Activated B cell treated with CpG ODN at 0.5 μM for 24 hours (primary cell): ENCODE results near the gene SMG6. TPM values are rescaled to one million over a fixed set of nuclear protein-coding genes. Genes with fewer than 3 reads are reported as not detected.

ENCODE experiments used
- ATAC-seq: fragments of 200-7000 bp; cut with Tn5 transposase; one replicate; pipeline ENCODE4 v1.10.0; 2021; ENCODE audit warnings: low read depth, mild to moderate bottlenecking, moderate library complexity
- CTCF ChIA-PET: fragments of 350-600 bp; sonication (Branson Sonifier 250); formaldehyde crosslinking; loops from one replicate; lab custom pipeline; 2021; ENCODE audit warnings: antibody characterized with exemption; lab: Charles Lee
- POLR2A ChIA-PET: fragments of 350-600 bp; sonication (Branson Sonifier 250); formaldehyde crosslinking; loops from one replicate; lab custom pipeline; 2021; ENCODE audit warnings: antibody characterized with exemption; lab: Charles Lee
- DNase-seq: peaks from one replicate; pipeline ENCODE4 v3.0.0; 2022
- H3K27ac Mint-ChIP-seq: one replicate; pipeline ENCODE4 v1.8.0; 2020; ENCODE audit warnings: mixed read lengths
- H3K27me3 Mint-ChIP-seq: one replicate; pipeline ENCODE4 v1.8.0; 2021; ENCODE audit warnings: mixed read lengths
- H3K36me3 Mint-ChIP-seq: one replicate; pipeline ENCODE4 v1.8.0; 2021; ENCODE audit warnings: low read depth, mixed read lengths
- H3K4me1 Mint-ChIP-seq: one replicate; pipeline ENCODE4 v1.8.0; 2021; ENCODE audit warnings: mixed read lengths
- H3K4me3 Mint-ChIP-seq: one replicate; pipeline ENCODE4 v1.8.0; 2020; ENCODE audit warnings: mild to moderate bottlenecking, mixed read lengths
- H3K9me3 Mint-ChIP-seq: one replicate; pipeline ENCODE4 v1.8.0; 2020; ENCODE audit warnings: mixed read lengths
- intact Hi-C: fragments of 100-400 bp; cut with micrococcal nuclease; formaldehyde crosslinking; loops from one replicate; pipeline ENCODE4 v1.15.1; 2024
- total RNA-seq: library from RNA; stranded (reverse); gene quantifications from 2 replicates; pipeline ENCODE4 v1.2.3, GENCODE V29; 2022
- TF ChIP-seq, protein P1 (sequence below): fragments of 200-600 bp; IDR thresholded peaks from one replicate; pipeline ENCODE4 v1.8.0; 2022; ENCODE audit warnings: antibody characterized with exemption, mild to moderate bottlenecking

Gene SMG6
- total RNA-seq, 1 donor from 2014 or later: 30.5 TPM

DNA sequence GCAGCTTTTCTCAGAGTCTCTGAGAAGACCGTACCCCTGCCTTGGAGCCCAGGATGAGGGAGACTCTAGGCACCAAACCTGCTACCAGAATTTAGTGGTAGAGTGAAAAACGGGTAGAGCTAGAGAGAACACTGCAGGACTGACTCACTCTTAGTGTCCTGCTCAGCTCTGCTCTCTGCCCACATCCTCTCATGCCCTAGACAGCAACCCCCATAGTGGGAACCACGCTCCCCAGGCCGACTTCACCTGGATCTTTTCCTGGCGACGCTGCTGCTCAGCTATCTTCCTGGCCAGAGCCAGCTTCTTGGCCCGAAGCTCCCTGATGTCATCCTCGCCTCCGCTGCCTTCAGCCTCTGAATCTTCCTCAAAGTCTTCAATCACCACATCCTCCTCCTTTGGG lies 222.0 kb downstream of the SMG6 start:
- H3K27me3 Mint-ChIP-seq: no peaks in the 10 kb centered on the region
- CTCF ChIA-PET: interaction anchor here (2.0 kb wide), 1 partner anchor 27 kb away, joined by 7 read pairs; the partner anchor contains the start of gene HIC1
- H3K36me3 Mint-ChIP-seq: peaks cover 60% of the 10 kb centered on the region
- ATAC-seq (no peak), DNase-seq (no peak)
- no peaks in the 10 kb centered on the region for H3K9me3 Mint-ChIP-seq
- POLR2A ChIA-PET: interaction anchor here (16.3 kb wide), 1 partner anchor 15 kb away, joined by 449 read pairs; the partner anchor contains the start of gene HIC1
- H3K4me3 Mint-ChIP-seq: no peak overlapping the region
- intact Hi-C loops: no loop called here
- no peak overlapping the region for H3K27ac Mint-ChIP-seq
- TF ChIP-seq, protein P1, sequence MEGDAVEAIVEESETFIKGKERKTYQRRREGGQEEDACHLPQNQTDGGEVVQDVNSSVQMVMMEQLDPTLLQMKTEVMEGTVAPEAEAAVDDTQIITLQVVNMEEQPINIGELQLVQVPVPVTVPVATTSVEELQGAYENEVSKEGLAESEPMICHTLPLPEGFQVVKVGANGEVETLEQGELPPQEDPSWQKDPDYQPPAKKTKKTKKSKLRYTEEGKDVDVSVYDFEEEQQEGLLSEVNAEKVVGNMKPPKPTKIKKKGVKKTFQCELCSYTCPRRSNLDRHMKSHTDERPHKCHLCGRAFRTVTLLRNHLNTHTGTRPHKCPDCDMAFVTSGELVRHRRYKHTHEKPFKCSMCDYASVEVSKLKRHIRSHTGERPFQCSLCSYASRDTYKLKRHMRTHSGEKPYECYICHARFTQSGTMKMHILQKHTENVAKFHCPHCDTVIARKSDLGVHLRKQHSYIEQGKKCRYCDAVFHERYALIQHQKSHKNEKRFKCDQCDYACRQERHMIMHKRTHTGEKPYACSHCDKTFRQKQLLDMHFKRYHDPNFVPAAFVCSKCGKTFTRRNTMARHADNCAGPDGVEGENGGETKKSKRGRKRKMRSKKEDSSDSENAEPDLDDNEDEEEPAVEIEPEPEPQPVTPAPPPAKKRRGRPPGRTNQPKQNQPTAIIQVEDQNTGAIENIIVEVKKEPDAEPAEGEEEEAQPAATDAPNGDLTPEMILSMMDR: no peak
- H3K4me1 Mint-ChIP-seq: peaks cover 27% of the 10 kb centered on the region

DNA sequence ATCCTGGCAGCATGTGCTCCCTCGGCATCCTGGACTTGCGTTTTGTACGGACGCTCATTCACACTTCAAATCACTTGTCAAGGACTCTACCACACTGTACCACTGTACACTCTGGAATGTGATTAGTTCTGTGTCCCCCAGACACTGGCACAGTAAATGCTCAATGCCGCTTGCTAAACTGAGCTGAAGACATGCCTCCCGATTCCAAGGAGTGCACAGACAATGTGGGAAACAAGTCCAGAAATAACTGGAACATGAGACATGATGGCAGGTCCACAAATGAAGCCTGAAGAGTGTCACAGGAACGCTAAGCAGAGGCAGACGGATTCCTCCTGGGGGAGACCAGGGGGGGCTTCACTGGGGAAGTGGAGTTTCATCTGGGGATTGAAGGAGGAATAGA lies 226.5 kb downstream of the SMG6 start:
- Mint-ChIP-seq H3K4me1 (peaks cover 11% of the 10 kb centered on the region), H3K4me3 (no peak overlapping the region), H3K27me3 (no peaks in the 10 kb centered on the region), H3K9me3 (no peaks in the 10 kb centered on the region), H3K36me3 (peaks cover 65% of the 10 kb centered on the region), H3K27ac (no peak overlapping the region)
- ATAC-seq (no peak), DNase-seq (no peak)
- CTCF ChIA-PET: no interaction called here
- TF ChIP-seq, protein P1: no peak
- intact Hi-C loops: no loop called here
- POLR2A ChIA-PET: interaction anchor here (0.6 to 24.5 kb wide), 2 partner anchors 11 to 259 kb away, joined by 4 to 449 read pairs; no protein-coding TSS in a partner anchor

DNA sequence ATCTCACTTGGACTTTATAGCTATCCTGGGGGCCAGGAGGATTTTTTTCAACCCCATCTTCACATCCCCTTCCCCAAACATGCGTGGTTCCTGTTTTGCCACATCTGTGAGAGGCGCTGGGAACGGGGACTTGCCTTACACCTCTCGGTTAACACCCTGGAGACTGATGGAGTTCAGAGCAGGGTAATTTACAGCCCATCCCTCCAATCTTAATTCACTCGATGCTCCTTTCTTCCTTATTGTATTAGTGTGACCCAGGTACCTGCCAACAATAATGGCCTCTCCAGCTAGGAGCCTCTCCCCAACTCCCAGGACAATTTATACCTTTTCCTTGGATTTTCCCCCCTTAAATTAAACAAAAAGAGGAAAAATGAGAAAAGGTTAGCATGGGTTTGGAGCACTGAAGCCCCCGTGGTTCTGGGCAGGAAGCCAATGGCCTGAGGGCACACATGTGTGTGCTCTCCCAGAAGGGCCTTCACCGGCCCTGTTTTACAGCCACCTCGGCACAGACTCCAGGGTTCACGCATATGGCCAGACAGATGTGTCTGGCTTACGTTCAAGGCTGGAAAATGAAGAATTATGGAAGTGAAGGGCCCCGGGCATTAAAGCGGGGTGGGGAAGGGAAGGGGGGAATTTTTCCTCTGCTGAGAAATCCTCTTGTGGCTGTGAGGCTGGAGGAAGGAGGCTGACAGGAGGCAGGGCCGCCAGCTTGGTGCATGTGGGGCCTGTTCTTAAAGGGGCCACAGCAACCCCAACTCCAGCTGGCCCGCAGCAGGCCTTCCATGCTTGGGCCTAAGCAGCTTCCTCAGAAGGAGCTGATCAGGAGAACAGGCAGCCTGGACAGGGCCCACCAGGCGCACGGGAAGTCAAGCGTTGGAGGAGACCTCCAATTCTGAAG lies 227.2 kb downstream of the SMG6 start:
- no peaks in the 10 kb centered on the region for H3K9me3 Mint-ChIP-seq
- peaks cover 14% of the 10 kb centered on the region for H3K4me1 Mint-ChIP-seq
- CTCF ChIA-PET: no interaction called here
- no peaks in the 10 kb centered on the region for H3K27me3 Mint-ChIP-seq
- POLR2A ChIA-PET: interaction anchor here (0.6 to 24.5 kb wide), 2 partner anchors 12 to 258 kb away, joined by 4 to 449 read pairs; no protein-coding TSS in a partner anchor
- TF ChIP-seq, protein P1: no peak
- H3K36me3 Mint-ChIP-seq: peaks cover 63% of the 10 kb centered on the region
- intact Hi-C loops: no loop called here
- no peak for ATAC-seq
- H3K4me3 Mint-ChIP-seq: no peak overlapping the region
- DNase-seq: no peak
- H3K27ac Mint-ChIP-seq: no peak overlapping the region

DNA sequence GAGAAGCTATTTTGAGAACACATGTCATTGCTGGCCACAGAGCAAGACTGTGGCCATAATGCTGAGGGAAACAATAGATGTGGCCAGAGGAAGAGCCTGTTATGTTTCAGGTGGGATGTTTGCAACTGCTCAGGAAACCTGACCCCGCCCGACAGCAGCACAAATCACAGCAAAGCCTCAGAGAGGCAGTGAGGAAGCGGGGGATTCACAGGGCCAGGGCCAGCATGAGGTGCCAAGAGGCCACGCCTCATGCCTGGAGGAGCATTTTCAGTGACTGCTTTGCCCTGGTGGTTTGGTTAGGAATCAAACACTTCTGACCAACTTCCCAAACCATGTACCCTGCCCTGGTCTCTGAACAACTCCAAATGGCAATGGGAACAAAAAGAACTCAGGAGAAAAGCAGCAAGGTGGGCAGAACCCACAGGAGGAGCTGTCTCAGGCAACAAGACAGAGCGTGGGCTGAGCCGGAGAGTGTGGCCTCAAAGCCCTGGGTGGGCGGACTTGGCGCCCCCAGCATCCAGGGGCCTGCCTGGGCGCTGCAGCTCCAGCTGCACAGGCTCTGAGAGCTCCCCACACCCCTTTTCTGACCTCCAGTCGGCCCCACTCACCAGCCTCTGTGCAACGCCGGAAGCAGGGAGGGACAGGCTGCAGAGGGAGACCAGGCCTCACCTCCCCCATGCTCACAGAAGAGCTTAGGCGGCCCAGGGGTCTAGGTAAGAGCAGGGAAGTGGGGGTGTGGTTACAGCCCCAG lies 228.1 kb downstream of the SMG6 start:
- TF ChIP-seq, protein P1: no peak
- CTCF ChIA-PET: interaction anchor here (1.6 kb wide), 1 partner anchor 169 kb away, joined by 5 read pairs; no protein-coding TSS in a partner anchor
- no peak for ATAC-seq
- POLR2A ChIA-PET: interaction anchor here (24.5 kb wide), 1 partner anchor 13 kb away, joined by 449 read pairs; no protein-coding TSS in a partner anchor
- Mint-ChIP-seq H3K4me1 (peaks cover 22% of the 10 kb centered on the region), H3K9me3 (no peaks in the 10 kb centered on the region), H3K27me3 (no peaks in the 10 kb centered on the region), H3K4me3 (no peak overlapping the region), H3K27ac (no peak overlapping the region), H3K36me3 (peaks cover 58% of the 10 kb centered on the region)
- intact Hi-C loops: no loop called here
- DNase-seq: no peak
